ENCODE results near the gene SMAD3.

The SMAD3 gene

DNA sequence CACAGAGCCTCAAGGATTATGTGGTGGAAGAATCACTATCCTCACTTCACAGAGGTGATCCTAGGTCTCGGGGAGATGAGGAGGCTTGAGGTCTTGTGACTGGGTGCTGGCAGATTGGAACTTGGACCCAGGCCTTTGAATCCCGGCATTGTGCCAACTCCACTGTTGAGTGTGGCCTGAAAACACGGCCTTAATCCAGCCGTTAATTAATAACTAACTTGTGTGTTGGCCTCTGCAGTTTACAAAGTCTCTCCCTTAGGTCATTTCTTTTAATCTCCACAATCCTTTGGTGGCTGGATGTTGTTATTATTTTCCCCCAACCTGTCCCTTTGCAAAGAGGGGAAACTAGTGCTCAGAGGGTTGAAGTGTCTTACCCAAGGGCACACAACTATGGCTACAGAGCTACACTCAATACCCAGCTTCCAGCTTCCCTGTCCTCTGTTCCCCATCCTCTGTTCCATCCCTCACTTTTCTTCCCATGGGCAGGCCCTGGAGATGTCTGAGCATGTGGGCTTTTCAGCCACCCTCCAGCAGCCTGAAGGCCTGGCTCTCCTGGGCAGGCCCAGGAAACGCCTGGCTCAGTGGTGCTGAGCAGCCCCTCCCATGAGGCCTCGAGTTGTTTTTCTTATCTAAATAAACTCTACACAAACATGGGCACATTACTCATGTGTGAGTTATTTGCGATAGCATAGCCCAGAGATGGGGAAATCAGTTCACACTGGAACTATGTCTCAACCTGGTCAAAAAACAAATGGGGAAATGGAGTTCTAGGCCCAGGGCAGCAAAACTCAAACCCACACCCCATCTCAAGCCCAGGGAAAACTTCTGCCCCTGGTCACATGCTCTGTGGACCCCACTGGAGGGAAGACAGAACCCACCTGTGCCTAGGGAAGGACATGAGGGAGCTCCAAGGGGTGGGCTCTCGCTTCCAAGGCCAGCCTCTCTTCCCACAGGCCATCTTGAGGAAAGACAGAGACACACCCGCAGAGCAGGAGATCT is 16.8 kb upstream of the SMAD3 start:
- no peak overlapping the region for H3K27ac ChIP-seq (ENCODE audit: low read depth, low read length)

GRCh38 chr15:67049351-67050044 is 15.9 kb upstream of the SMAD3 start:
- Histone ChIP-seq H3K27ac (ENCODE audit: low read depth, low read length) (no peak overlapping the region), H3K4me1 (ENCODE audit: control insufficient read depth, insufficient read depth, low read length) (peaks cover 4% of the 10 kb centered on the region), H3K9me3 (ENCODE audit: control insufficient read depth, insufficient read depth, low read depth, low read length) (no peaks in the 10 kb centered on the region)

More for the DNA sequence above, 16.8 kb upstream of the SMAD3 start:
- H3K36me3 ChIP-seq (ENCODE audit: control insufficient read depth, insufficient read depth, low read length), result no peaks in the 10 kb centered on the region
- H3K27me3 ChIP-seq (ENCODE audit: control insufficient read depth, insufficient read depth, low read length), result no peaks in the 10 kb centered on the region
- H3K4me1 ChIP-seq (ENCODE audit: control insufficient read depth, insufficient read depth, low read length), result peaks cover 10% of the 10 kb centered on the region
- H3K9me3 ChIP-seq (ENCODE audit: control insufficient read depth, insufficient read depth, low read depth, low read length), result no peaks in the 10 kb centered on the region
- H3K4me3 ChIP-seq (ENCODE audit: low read depth, low read length), result no peak overlapping the region
- H3K9ac ChIP-seq (ENCODE audit: low read length), result no peak overlapping the region

GRCh38 chr15:67050062-67050461 is 15.3 kb upstream of the SMAD3 start:
- Histone ChIP-seq H3K9me3 (ENCODE audit: control insufficient read depth, insufficient read depth, low read depth, low read length) (no peaks in the 10 kb centered on the region), H3K27me3 (ENCODE audit: control insufficient read depth, insufficient read depth, low read length) (no peaks in the 10 kb centered on the region), H3K4me1 (ENCODE audit: control insufficient read depth, insufficient read depth, low read length) (peaks cover 4% of the 10 kb centered on the region; the same call in 1 of the 2 replicates), H3K27ac (ENCODE audit: low read depth, low read length) (no peak overlapping the region), H3K9ac (ENCODE audit: low read length) (no peak overlapping the region), H3K4me3 (ENCODE audit: low read depth, low read length) (no peak overlapping the region), H3K36me3 (ENCODE audit: control insufficient read depth, insufficient read depth, low read length) (no peaks in the 10 kb centered on the region)

More at GRCh38 chr15:67049351-67050044, 15.9 kb upstream of the SMAD3 start:
- no peak overlapping the region for H3K4me3 ChIP-seq (ENCODE audit: low read depth, low read length)
- no peak overlapping the region for H3K9ac ChIP-seq (ENCODE audit: low read length)
- H3K27me3 ChIP-seq (ENCODE audit: control insufficient read depth, insufficient read depth, low read length), result no peaks in the 10 kb centered on the region
- H3K36me3 ChIP-seq (ENCODE audit: control insufficient read depth, insufficient read depth, low read length), result no peaks in the 10 kb centered on the region

- H3K4me3 ChIP-seq (ENCODE audit: low read depth, low read length), result no peak overlapping the region
- no peaks in the 10 kb centered on the region for H3K36me3 ChIP-seq (ENCODE audit: control insufficient read depth, insufficient read depth, low read length)
- H3K27me3 ChIP-seq (ENCODE audit: control insufficient read depth, insufficient read depth, low read length), result no peaks in the 10 kb centered on the region
- no peak overlapping the region for H3K27ac ChIP-seq (ENCODE audit: low read depth, low read length)
- no peaks in the 10 kb centered on the region for H3K9me3 ChIP-seq (ENCODE audit: control insufficient read depth, insufficient read depth, low read depth, low read length)
- peaks cover 4% of the 10 kb centered on the region; the same call in 1 of the 2 replicates for H3K4me1 ChIP-seq (ENCODE audit: control insufficient read depth, insufficient read depth, low read length)
- no peak overlapping the region for H3K9ac ChIP-seq (ENCODE audit: low read length)
These were observed 14.8 kb upstream of the SMAD3 start for GRCh38 chr15:67050522-67051087.

DNA sequence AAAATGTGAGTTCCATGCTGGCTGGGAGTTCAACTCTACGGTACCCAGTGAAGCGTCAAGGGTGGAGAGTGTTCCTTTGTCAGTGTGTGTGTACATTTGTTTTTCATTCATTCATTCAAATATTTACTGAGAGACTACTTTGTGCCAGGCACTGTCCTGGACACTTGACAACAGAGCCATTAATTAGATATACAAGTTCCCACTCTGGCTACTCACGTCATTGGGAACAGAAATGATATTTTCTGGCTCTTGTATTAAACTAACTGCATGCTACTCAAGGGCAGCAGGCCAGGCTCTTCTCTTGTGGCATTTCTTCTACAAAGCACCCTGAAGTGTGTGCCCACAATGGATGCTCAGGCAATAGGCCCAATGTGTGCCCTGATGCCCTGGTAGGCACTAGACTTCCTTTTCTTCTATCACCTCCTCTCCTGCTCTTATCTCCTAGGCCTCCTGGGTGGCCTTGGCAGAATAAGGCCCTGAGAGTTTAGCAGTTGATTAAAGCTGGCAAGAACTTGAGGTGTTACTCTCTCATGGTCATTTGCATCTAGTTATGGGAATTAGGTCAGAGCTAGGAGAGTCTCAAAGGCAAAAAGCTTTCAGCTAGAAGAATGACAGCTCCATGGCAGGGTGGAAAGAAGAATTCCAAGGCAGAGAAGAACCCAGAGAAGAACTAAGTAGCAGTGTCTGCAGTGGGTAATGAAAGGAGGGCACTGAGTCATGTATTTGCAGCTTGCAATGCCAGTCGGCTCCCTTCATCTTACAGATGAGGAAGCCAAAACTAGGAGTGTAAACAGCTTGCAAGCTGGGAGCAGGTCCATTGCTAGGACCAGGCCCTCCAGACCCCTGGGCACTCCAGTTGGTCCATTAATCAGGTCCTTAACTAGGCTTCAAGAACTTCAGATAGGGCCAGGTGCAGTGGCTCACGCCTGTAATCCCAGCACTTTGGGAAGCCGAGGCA is 14.0 kb upstream of the SMAD3 start:
- Histone ChIP-seq H3K27me3 (ENCODE audit: control insufficient read depth, insufficient read depth, low read length) (no peaks in the 10 kb centered on the region), H3K36me3 (ENCODE audit: control insufficient read depth, insufficient read depth, low read length) (no peaks in the 10 kb centered on the region), H3K4me1 (ENCODE audit: control insufficient read depth, insufficient read depth, low read length) (peaks cover 4% of the 10 kb centered on the region; the same call in 1 of the 2 replicates), H3K9ac (ENCODE audit: low read length) (no peak overlapping the region), H3K9me3 (ENCODE audit: control insufficient read depth, insufficient read depth, low read depth, low read length) (no peaks in the 10 kb centered on the region), H3K4me3 (ENCODE audit: low read depth, low read length) (no peak overlapping the region), H3K27ac (ENCODE audit: low read depth, low read length) (no peak overlapping the region)

GRCh38 chr15:67054676-67055075 is 10.7 kb upstream of the SMAD3 start:
- Histone ChIP-seq H3K9me3 (ENCODE audit: control insufficient read depth, insufficient read depth, low read depth, low read length) (no peaks in the 10 kb centered on the region), H3K27me3 (ENCODE audit: control insufficient read depth, insufficient read depth, low read length) (no peaks in the 10 kb centered on the region), H3K4me1 (ENCODE audit: control insufficient read depth, insufficient read depth, low read length) (0 out of 2 replicates have a peak, but pooled peaks cover 4% of the 10 kb centered on the region), H3K4me3 (ENCODE audit: low read depth, low read length) (no peak overlapping the region), H3K9ac (ENCODE audit: low read length) (no peak overlapping the region), H3K36me3 (ENCODE audit: control insufficient read depth, insufficient read depth, low read length) (no peaks in the 10 kb centered on the region), H3K27ac (ENCODE audit: low read depth, low read length) (no peak overlapping the region)

DNA sequence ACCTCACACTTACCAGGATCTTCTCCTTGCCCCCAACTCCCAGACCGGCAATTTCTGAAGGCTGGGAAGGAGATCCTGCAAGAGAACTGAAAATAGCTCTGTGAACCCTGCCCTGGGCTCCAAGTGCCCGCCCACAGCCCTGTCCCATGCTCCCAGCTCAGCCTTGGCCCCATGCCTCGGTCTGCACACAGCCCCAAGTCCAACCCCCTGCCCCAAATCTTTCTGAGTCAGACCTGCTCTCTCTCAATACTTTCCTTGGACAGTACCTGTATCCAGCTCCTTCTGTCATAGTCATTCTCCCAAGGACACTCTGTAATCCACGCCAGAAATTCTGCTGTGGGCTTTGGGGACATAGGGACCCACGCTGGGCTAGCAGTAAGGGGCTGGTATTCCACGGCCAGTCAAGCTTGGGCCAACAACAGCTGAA is 6.3 kb upstream of the SMAD3 start:
- H3K4me3 ChIP-seq (ENCODE audit: low read depth, low read length), result no peak overlapping the region
- H3K9ac ChIP-seq (ENCODE audit: low read length), result no peak overlapping the region
- no peaks in the 10 kb centered on the region for H3K9me3 ChIP-seq (ENCODE audit: control insufficient read depth, insufficient read depth, low read depth, low read length)
- no peak overlapping the region for H3K27ac ChIP-seq (ENCODE audit: low read depth, low read length)
- H3K36me3 ChIP-seq (ENCODE audit: control insufficient read depth, insufficient read depth, low read length), result no peaks in the 10 kb centered on the region
- peaks cover 28% of the 10 kb centered on the region for H3K27me3 ChIP-seq (ENCODE audit: control insufficient read depth, insufficient read depth, low read length)
- peaks cover 16% of the 10 kb centered on the region for H3K4me1 ChIP-seq (ENCODE audit: control insufficient read depth, insufficient read depth, low read length)

DNA sequence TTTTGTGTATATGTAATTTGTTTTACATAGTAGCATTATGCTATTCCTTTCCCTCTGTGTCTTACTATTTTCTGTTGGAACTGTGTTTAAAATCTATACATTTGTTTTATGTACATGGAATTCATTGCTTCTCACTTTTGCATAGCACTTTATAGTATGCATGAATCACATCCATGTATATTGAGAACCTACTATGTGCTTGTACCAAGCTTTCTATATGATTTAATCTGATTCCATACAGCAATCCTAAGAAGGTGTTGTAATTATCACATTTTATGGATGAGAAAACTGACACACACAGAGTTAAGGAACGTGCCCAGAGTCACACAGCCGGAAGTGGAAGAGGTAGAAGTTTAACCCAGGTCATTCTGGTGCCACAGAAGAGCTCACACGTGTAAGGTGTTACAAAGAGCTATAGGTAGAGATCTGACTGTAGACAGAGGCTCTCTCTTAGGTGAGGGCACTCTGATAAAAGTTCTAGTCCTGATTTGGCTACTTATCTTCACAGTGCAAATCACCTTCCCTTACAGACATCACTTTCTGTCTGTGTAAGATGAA is 3.5 kb upstream of the SMAD3 start:
- Histone ChIP-seq H3K27ac (ENCODE audit: low read depth, low read length) (no peak overlapping the region), H3K4me3 (ENCODE audit: low read depth, low read length) (no peak overlapping the region), H3K9ac (ENCODE audit: low read length) (no peak overlapping the region), H3K9me3 (ENCODE audit: control insufficient read depth, insufficient read depth, low read depth, low read length) (no peaks in the 10 kb centered on the region), H3K27me3 (ENCODE audit: control insufficient read depth, insufficient read depth, low read length) (peaks cover 31% of the 10 kb centered on the region), H3K36me3 (ENCODE audit: control insufficient read depth, insufficient read depth, low read length) (no peaks in the 10 kb centered on the region), H3K4me1 (ENCODE audit: control insufficient read depth, insufficient read depth, low read length) (peaks cover 12% of the 10 kb centered on the region)

GRCh38 chr15:67062369-67062985 is 2.9 kb upstream of the SMAD3 start:
- peaks cover 37% of the 10 kb centered on the region for H3K27me3 ChIP-seq (ENCODE audit: control insufficient read depth, insufficient read depth, low read length)
- H3K9ac ChIP-seq (ENCODE audit: low read length), result no peak overlapping the region
- no peak overlapping the region for H3K27ac ChIP-seq (ENCODE audit: low read depth, low read length)
- no peak overlapping the region for H3K4me3 ChIP-seq (ENCODE audit: low read depth, low read length)
- peaks cover 16% of the 10 kb centered on the region for H3K4me1 ChIP-seq (ENCODE audit: control insufficient read depth, insufficient read depth, low read length)
- H3K9me3 ChIP-seq (ENCODE audit: control insufficient read depth, insufficient read depth, low read depth, low read length), result no peaks in the 10 kb centered on the region
- no peaks in the 10 kb centered on the region for H3K36me3 ChIP-seq (ENCODE audit: control insufficient read depth, insufficient read depth, low read length)

Measured in HUES6 (cell line).